GM23338 (cell line): ENCODE data around the gene CD69.

Experiments used
- CREB1 ChIP-seq: fragments of 250-450 bp; sonication (Bioruptor Pico); IDR thresholded peaks from 2 replicates; pipeline ENCODE4 v1.5.0; 2020; ENCODE audit warnings: low read depth, mild to moderate bottlenecking, moderate library complexity
- CTCF ChIP-seq, 2 experiments: fragments of 200-600 bp in 1 of 2; sonication (generic) in 1 of 2; conservative IDR thresholded peaks; 2 replicates each; pipeline versions ENCODE4 v1.5.1 to v1.6.1; 2016 to 2017; ENCODE audit warnings: antibody characterized with exemption in 2 of 2, low read depth in 2 of 2, mild to moderate bottlenecking in 2 of 2, moderate library complexity in 1 of 2
- ETS1 ChIP-seq: IDR thresholded peaks from 2 replicates; pipeline ENCODE4 v1.6.1; 2016; ENCODE audit warnings: antibody characterized with exemption
- EZH2 ChIP-seq: fragments of 200-600 bp; sonication (generic); IDR thresholded peaks from one replicate; pipeline ENCODE4 v1.8.0; 2017; ENCODE audit warnings: antibody characterized with exemption, mild to moderate bottlenecking, low read depth; ENCODE audit not compliant: unreplicated experiment
- EZH2phosphoT487 ChIP-seq: fragments of 200-600 bp; sonication (generic); IDR thresholded peaks from one replicate; pipeline ENCODE4 v1.8.1; 2018; ENCODE audit warnings: antibody characterized with exemption; ENCODE audit not compliant: unreplicated experiment
- JUNB ChIP-seq: IDR thresholded peaks from one replicate; pipeline ENCODE4 v1.6.1; 2016; ENCODE audit warnings: antibody characterized with exemption; ENCODE audit not compliant: unreplicated experiment
- NANOG ChIP-seq: IDR thresholded peaks from 2 replicates; pipeline ENCODE4 v1.6.1; 2016; ENCODE audit warnings: antibody characterized with exemption, borderline replicate concordance
- POLR2AphosphoS5 ChIP-seq: IDR thresholded peaks from 2 replicates; pipeline ENCODE4 v1.6.1; 2016; ENCODE audit warnings: antibody characterized with exemption, low read depth
- REST ChIP-seq: IDR thresholded peaks from one replicate; pipeline ENCODE4 v1.6.1; 2018; ENCODE audit warnings: antibody characterized with exemption; ENCODE audit not compliant: unreplicated experiment
- ZNF114 ChIP-seq: fragments of 250-450 bp; sonication (Bioruptor Pico); IDR thresholded peaks from 2 replicates; pipeline ENCODE4 v1.5.0; 2020; ENCODE audit warnings: mild to moderate bottlenecking, moderate library complexity
- ZNF462 ChIP-seq: fragments of 250-450 bp; sonication (Bioruptor Pico); IDR thresholded peaks from 2 replicates; pipeline ENCODE4 v1.5.0; 2020; ENCODE audit warnings: mild to moderate bottlenecking, moderate library complexity

- TF ChIP-seq CTCF (conservative IDR thresholded peaks at IDR 0.05; ENCODE audit: low read depth in 2 of 2) (no peak), EZH2 (no peak), POLR2AphosphoS5 (no peak), EZH2phosphoT487 (no peak), NANOG (peak; percentile 46; the same call in 1 of the 2 replicates), REST (no peak), ZNF462 (CRISPR knock-in tag) (no peak), ZNF114 (no peak), CREB1 (CRISPR knock-in tag) (no peak), JUNB (no peak), ETS1 (no peak)
Measured at GRCh38 chr12:9784326-9784725, 23.6 kb upstream of the CD69 start.
